GM18907 (cell line): Measurements from ENCODE around the gene MOB1A.
A peak's percentile ranks its signal among the peaks of the same experiment; 100 is the strongest.
"Not testable (repeated sequence)": the region's sequence is repeated elsewhere in the genome, so short reads cannot be mapped to it uniquely, and the experiment has no call there.

Source experiments
- ATAC-seq: cut with Tn5 transposase; IDR thresholded peaks from one replicate; pipeline ENCODE4 v1.9.1; 2021; ENCODE audit warnings: mild to moderate bottlenecking, moderate library complexity; ENCODE audit not compliant: unreplicated experiment

Gene MOB1A

GRCh38 chr2:74199275-74199701 is 20.6 kb upstream of the MOB1A start:
- no peak for ATAC-seq

DNA sequence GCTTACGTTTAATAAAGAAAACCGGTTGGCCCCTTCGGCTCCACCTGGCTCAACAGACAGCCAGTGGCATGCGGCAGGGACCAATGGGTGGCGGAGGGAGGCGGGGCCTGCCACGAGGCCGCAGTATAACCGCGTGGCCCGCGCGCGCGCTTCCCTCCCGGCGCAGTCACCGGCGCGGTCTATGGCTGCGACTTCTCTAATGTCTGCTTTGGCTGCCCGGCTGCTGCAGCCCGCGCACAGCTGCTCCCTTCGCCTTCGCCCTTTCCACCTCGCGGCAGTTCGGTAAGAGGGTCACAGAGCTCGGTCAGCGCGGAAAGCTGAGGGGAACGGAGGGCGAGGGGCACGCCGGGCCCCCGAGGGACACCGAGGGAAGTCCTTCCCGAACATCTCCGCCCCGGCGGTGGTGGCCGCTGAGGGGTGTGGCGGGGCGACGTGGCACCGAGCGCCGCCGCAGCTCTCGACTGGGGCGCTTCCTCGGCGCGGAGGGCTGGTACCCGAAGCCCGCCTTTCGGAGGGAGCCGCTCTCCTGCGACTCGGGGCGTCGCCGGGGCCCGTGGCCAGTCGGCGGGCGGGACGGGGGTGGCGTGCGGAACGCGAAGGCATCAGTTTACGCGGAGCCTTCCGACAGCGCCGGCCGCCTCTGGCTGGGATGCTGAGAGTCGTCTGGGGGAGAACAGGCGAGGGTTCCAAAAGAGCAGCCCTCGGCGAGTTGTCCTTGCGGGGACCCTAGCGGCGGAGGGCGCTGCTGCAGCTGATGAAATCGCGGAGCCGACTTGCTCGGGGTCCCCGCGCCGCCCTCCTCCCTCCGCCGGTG is 20.0 kb upstream of the MOB1A start, which contains the start of gene MTHFD2:
MTHFD2 (plus strand) TSS at position 155 of the 814 bp plus-strand sequence; CDS start at position 182, 27 bp downstream.
- ATAC-seq, result peak; percentile 90

GRCh38 chr2:74198023-74198460 is 19.4 kb upstream of the MOB1A start:
- ATAC-seq, result no peak

DNA sequence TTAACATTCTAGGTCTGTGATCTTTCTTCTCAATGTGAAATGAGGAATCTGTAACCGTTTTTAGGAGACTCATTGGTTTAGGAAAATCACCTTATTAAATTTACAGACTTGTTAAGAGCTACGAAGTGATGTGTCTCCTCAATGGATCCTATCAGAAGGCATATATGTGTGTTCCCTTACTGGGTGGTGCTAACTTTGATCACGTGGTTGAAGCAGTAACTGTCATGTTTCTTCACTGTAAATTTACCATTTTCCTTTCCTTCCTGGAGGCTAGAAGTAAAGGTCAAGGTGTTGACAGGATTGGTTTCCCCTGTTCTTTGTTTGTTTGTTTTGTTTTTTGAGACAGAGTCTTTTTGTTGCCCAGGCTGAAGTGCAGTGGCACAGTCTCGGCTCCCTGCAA is 18.4 kb upstream of the MOB1A start:
- ATAC-seq, result no peak

GRCh38 chr2:74194799-74195198 is 16.1 kb upstream of the MOB1A start:
- no peak for ATAC-seq

GRCh38 chr2:74191596-74192380 is 13.1 kb upstream of the MOB1A start:
- no peak for ATAC-seq

DNA sequence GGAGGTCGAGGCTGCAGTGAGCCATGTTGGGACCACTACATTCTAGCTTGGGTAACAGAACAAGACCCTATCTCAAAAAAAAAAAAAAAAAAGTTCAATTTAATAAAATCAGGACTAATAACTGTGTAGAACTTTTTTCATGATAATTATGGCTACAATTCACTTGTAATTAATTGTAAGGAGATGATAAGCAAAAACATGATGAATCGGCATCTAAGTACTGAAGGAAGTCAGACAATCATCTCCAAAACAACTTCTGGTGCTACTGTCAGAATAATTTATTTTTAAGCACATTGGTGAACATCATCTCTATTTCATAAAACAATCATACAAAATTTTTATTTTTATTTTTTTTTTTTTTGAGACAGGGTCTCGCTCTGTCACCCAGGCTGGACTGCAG is 10.0 kb upstream of the MOB1A start:
- ATAC-seq, result no peak

GRCh38 chr2:74188018-74188601 is 9.4 kb upstream of the MOB1A start:
- ATAC-seq, result no peak

GRCh38 chr2:74186706-74187105 is 8.0 kb upstream of the MOB1A start:
- not testable (repeated sequence) for ATAC-seq

DNA sequence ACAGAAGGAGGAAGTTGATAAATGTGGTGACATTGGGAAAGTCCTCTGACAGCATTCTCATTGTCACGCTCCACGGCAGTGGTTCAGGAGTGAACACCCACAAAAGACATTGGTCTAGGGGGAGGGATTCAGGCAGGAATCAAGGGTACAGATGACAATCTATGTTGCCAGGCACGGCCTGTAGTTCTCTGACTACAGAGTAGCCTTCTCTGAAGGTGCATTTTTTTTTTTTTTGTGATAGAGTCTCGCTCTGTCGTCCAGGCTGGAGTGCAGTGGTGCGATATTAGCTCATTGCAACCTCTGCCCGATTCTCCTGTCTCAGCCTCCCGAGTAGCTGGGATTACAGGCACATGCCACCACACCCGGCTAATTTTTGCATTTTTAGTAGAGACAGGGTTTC is 7.4 kb upstream of the MOB1A start:
- ATAC-seq, result peak; percentile 65

DNA sequence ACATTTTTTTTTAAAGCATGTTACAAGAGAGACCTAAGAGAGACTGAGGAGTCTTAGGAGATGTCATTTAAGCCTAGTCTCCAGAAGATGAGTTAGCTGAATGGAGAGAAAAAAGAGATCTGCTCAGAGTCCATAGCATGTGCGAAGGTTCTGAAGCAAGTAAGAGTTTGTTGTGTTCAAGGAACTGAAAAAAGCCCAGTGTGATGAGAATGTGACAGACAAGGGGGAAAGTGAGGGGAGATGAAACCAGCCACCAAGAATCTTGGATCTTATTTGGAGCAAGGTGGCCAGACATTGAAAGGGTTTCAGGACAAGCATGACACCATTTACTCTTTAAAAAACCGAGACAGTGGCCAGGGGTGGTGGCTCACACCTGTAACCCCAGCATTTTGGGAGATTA is 5.2 kb upstream of the MOB1A start:
- no peak for ATAC-seq

- peak; percentile 35 for ATAC-seq
These were observed 3.1 kb upstream of the MOB1A start for GRCh38 chr2:74181739-74182138.

- peak; percentile 31 for ATAC-seq
These were observed 585 bp upstream of the MOB1A start for GRCh38 chr2:74179063-74179865.

DNA sequence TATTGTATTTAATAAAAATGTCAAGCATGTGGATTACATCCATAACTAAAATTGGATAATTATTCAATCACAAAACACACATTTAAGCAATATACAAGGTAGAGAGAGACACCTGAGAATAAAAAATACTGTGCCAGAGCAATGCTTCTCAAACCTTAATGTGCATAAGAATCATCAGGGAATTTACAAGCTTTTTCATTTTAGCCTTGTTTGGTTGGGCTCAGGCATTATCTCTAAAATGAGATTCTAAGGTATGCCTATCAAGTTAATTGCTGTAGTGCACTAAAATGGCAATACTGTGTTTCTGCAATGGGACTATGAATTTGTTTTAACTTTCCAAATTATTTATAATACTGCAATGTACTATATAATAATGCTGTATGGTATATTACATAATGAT is 983 bp downstream of the MOB1A start:
- ATAC-seq, result no peak

GRCh38 chr2:74174909-74175308 is 3.8 kb downstream of the MOB1A start:
- no peak for ATAC-seq

GRCh38 chr2:74168739-74169138 is 9.9 kb downstream of the MOB1A start:
- peak; percentile 53 for ATAC-seq

DNA sequence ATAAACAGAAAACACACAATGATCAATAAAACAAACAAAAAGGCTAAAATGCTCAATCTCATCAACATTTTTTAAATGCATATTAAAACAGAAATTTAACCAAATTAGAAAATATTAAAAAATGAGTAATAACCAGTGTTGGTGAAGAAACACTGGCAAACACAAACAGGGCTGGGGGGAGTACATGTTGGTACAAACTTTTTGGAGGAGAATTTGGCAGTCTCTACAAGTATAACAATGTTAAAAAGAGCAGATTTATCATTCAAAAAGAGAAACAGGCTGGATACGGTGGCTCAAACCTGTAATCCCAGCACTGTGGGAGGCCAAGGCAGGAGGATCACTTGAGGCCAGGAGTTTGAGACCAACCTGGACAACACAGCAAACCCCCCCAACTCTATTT is 13.9 kb downstream of the MOB1A start:
- no peak for ATAC-seq

DNA sequence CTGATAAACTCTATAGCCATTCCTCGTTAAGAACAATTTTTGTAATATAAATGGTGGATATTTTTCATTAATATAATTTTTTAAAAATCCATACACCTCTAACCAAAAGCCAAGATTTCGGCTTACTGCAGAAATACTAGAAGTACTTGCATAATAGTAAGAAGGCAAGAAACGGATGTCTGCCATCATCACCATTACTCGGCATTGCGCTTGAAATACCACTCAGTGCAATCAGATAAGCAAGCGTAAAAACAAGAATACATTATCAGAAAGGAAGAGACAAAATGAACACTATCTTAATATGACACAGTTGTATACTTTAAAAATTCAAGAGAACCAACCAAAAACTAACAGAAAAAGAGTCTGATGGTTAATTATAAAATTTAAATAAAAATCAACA is 15.7 kb downstream of the MOB1A start:
- ATAC-seq, result no peak

GRCh38 chr2:74155830-74156229 is 22.8 kb downstream of the MOB1A start:
- no peak for ATAC-seq

GRCh38 chr2:74152954-74153353 is 25.7 kb downstream of the MOB1A start:
- ATAC-seq, result no peak
